Brain microvascular endothelial cell (primary cell): ENCODE data around the gene DDC.

Experiments
- DNase-seq: peaks from one replicate; pipeline ENCODE4 v3.0.0-alpha.2; 2020
- H3K27ac ChIP-seq: fragments of 250-450 bp; sonication (Bioruptor Pico); 2 replicates; pipeline ENCODE4 v1.5.1; 2020; ENCODE audit warnings: mild to moderate bottlenecking, moderate library complexity
- H3K27me3 ChIP-seq: fragments of 250-450 bp; sonication (Bioruptor Pico); replicated peaks from 2 replicates; pipeline ENCODE4 v1.5.1; 2020; ENCODE audit warnings: mild to moderate bottlenecking
- H3K36me3 ChIP-seq: fragments of 250-450 bp; sonication (Bioruptor Pico); replicated peaks from 2 replicates; pipeline ENCODE4 v1.5.1; 2020; ENCODE audit warnings: mild to moderate bottlenecking
- H3K4me3 ChIP-seq: 2 replicates; pipeline ENCODE4 v1.5.1; 2011; ENCODE audit warnings: low read depth, mild to moderate bottlenecking, control low read depth, low read length, moderate library complexity
- in situ Hi-C: cut with HindIII; loops from 2 replicates; pipeline ENCODE4 v1.10.0; 2017; ENCODE audit warnings: low sequenced_read_pairs, low pct_ligation_motif_present
- TF ChIP-seq, protein P1 (sequence below): IDR thresholded peaks from 2 replicates; pipeline ENCODE4 v1.5.1; 2011; ENCODE audit warnings: low read depth, mild to moderate bottlenecking, moderate library complexity, low read length, control low read depth, inconsistent platforms; ENCODE audit errors: missing control alignments

The DDC gene

DNA sequence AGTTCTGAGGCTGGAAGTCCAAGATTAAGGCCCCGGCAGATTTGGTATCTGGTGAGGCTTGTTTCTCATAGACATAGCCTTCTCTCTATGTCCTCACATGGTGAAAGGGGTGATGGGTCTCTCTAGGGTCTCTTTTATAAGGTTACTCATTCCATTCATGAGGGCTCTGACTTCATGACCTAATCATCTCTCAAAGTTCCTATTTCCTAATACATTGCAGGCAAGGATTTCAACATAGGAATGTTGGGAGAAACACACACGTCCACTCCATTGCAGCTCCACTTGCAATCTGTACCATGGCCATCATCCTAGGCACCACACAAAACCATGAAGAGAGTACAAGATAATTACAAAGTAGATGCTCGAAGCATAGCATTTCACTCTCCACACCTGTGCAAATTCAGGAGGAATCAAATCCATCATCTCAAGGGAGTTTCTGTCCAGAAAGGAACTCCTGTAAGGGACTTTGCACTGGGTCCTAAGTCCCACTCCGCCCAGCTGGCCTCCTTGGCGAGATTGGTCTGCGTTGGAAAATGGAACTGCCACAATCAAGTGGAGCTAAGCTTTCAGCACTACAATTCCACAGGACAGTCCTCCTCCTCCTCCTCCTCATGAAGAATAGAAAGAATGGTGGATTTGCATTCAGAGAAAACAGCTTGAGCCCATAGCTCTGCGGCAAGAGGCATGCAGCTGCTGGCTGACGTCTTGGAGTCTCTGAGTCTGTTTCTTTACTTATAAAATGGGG lies 8.8 kb downstream of the DDC start:
- Histone ChIP-seq H3K36me3 (no peaks in the 10 kb centered on the region), H3K27me3 (peaks cover 18% of the 10 kb centered on the region), H3K4me3 (no peak overlapping the region), H3K27ac (no peak overlapping the region)
- DNase-seq = no peak
- TF ChIP-seq, protein P1, sequence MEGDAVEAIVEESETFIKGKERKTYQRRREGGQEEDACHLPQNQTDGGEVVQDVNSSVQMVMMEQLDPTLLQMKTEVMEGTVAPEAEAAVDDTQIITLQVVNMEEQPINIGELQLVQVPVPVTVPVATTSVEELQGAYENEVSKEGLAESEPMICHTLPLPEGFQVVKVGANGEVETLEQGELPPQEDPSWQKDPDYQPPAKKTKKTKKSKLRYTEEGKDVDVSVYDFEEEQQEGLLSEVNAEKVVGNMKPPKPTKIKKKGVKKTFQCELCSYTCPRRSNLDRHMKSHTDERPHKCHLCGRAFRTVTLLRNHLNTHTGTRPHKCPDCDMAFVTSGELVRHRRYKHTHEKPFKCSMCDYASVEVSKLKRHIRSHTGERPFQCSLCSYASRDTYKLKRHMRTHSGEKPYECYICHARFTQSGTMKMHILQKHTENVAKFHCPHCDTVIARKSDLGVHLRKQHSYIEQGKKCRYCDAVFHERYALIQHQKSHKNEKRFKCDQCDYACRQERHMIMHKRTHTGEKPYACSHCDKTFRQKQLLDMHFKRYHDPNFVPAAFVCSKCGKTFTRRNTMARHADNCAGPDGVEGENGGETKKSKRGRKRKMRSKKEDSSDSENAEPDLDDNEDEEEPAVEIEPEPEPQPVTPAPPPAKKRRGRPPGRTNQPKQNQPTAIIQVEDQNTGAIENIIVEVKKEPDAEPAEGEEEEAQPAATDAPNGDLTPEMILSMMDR = no peak
- in situ Hi-C loops = no loop called here

DNA sequence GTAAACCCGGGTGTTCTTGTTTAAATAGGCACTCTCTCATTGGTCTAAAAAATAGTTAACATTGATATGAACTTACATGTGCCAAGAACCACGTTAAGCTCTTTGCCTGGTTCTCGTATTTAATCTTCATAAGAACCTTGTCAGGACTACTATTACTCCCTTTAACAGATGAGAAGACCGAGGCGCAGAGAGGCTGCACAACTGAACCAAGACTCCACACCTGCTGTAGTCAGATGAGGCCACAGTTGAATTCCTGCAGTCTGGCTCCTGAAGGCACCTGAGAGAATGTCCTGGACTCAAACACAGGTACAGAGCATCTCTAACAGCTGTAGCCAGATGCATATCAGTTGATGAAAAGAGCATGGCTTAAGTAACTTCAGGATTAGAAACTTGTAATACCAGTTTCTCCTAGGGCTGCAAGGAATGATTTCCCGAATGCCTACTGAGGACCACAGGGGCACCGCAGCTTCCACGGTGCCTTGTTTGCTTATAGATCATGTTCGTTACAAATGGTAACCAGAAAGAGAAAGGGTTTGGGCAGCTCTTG lies 9.5 kb downstream of the DDC start:
- in situ Hi-C loops = no loop called here
- H3K4me3 ChIP-seq = no peak overlapping the region
- no peak for DNase-seq
- no peak overlapping the region for H3K27ac ChIP-seq
- H3K36me3 ChIP-seq = no peaks in the 10 kb centered on the region
- peaks cover 11% of the 10 kb centered on the region for H3K27me3 ChIP-seq
- TF ChIP-seq, protein P1 = no peak

DNA sequence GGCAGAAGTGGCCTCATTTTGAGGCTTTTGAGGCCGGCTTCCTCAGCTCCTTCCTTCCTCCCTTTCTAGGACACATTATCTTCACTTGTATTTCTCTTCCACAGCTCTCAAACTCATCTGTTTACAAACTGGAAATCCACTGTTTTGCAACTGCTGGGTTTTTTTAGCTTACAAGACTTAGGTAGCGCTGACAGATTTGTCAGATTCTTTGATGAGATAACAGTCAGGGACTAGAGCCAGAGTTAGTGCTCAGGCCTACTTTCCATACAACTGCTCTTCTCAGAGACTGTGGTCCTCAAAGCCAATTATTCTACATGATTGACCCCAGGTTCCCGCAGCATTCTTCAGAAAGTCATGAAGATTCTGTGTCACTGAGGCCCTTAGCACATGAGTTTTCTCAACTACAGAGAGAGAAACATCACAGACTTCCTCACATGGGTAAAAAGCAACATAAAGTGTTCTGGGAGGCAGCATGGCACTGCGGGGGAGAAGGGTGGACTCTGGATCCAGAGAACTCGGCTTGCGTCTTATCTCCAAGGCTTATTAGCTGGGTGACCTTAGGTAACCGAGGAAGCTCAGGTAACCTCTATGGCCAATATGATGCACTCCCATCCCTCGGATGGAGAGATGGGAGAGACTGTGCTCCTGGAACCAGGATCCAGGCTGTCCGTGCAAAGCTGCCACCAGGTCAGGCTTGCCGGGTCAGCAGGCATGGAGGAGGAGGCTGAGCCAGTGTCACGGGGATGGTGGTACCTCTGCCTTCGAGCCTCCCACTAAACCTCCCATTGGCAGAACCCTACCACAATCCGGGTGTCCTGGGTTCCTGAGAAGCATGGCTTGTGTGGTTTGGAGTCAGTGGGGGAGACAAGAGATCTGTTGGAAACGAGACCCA lies 10.5 kb downstream of the DDC start:
- in situ Hi-C loops = no loop called here
- TF ChIP-seq, protein P1 = no peak
- Histone ChIP-seq H3K27me3 (peaks cover 11% of the 10 kb centered on the region), H3K27ac (no peak overlapping the region), H3K4me3 (no peak overlapping the region), H3K36me3 (no peaks in the 10 kb centered on the region)
- DNase-seq = no peak

GRCh38 chr7:50553973-50554372 lies 11.2 kb downstream of the DDC start:
- TF ChIP-seq, protein P1 = no peak
- Histone ChIP-seq H3K4me3 (no peak overlapping the region), H3K36me3 (no peaks in the 10 kb centered on the region), H3K27me3 (peaks cover 11% of the 10 kb centered on the region), H3K27ac (no peak overlapping the region)
- no peak for DNase-seq
- in situ Hi-C loops = no loop called here

GRCh38 chr7:50552921-50553320 lies 12.3 kb downstream of the DDC start:
- Histone ChIP-seq H3K27ac (no peak overlapping the region), H3K4me3 (no peak overlapping the region), H3K27me3 (peaks cover 8% of the 10 kb centered on the region), H3K36me3 (no peaks in the 10 kb centered on the region)
- DNase-seq = peak; percentile 44
- in situ Hi-C loops = no loop called here
- TF ChIP-seq, protein P1 = no peak
